ENCODE results near the gene KIAA1614. TPM values are rescaled to one million over a fixed set of nuclear protein-coding genes. Genes with fewer than 3 reads are reported as not detected.

Gene KIAA1614
- total RNA-seq, 1 experiment from 2014 or later, result 63.1 TPM

GRCh38 chr1:180939073-180939710 is 26.5 kb downstream of the KIAA1614 start:
- Histone ChIP-seq H3K9me3 (replicated peaks) (no peaks in the 10 kb centered on the region), H3K36me3 (peaks cover 49% of the 10 kb centered on the region), H3K27ac (no peak overlapping the region), H3K4me3 (no peak overlapping the region), H3K4me1 (no peaks in the 10 kb centered on the region), H3K27me3 (no peaks in the 10 kb centered on the region)
- no peak for DNase-seq

- H3K4me3 ChIP-seq, result no peak overlapping the region
- H3K36me3 ChIP-seq, result peaks cover 49% of the 10 kb centered on the region
- DNase-seq, result no peak
- H3K4me1 ChIP-seq, result no peaks in the 10 kb centered on the region
- H3K27ac ChIP-seq, result no peak overlapping the region
- no peaks in the 10 kb centered on the region for H3K27me3 ChIP-seq
- no peaks in the 10 kb centered on the region for H3K9me3 ChIP-seq (replicated peaks)
These were observed 27.0 kb downstream of the KIAA1614 start for GRCh38 chr1:180939711-180940103.

- DNase-seq, result no peak
- H3K9me3 ChIP-seq (replicated peaks), result no peaks in the 10 kb centered on the region
These were observed 27.7 kb downstream of the KIAA1614 start for GRCh38 chr1:180940445-180940844.

GRCh38 chr1:180941518-180942275 is 29.0 kb downstream of the KIAA1614 start:
- Histone ChIP-seq H3K4me1 (no peaks in the 10 kb centered on the region), H3K36me3 (peaks cover 54% of the 10 kb centered on the region), H3K4me3 (no peak overlapping the region), H3K27me3 (no peaks in the 10 kb centered on the region), H3K9me3 (replicated peaks) (no peaks in the 10 kb centered on the region), H3K27ac (no peak overlapping the region)
- DNase-seq, result no peak

More at GRCh38 chr1:180940445-180940844, 27.7 kb downstream of the KIAA1614 start:
- Histone ChIP-seq H3K36me3 (peaks cover 52% of the 10 kb centered on the region), H3K27ac (no peak overlapping the region), H3K4me1 (no peaks in the 10 kb centered on the region), H3K27me3 (no peaks in the 10 kb centered on the region), H3K4me3 (no peak overlapping the region)

- DNase-seq, result no peak
- no peaks in the 10 kb centered on the region for H3K9me3 ChIP-seq (replicated peaks)
- no peaks in the 10 kb centered on the region for H3K4me1 ChIP-seq
- H3K27me3 ChIP-seq, result no peaks in the 10 kb centered on the region
- peaks cover 56% of the 10 kb centered on the region for H3K36me3 ChIP-seq
- H3K27ac ChIP-seq, result no peak overlapping the region
- H3K4me3 ChIP-seq, result no peak overlapping the region
These were observed 32.5 kb downstream of the KIAA1614 start for GRCh38 chr1:180945151-180945550.

- no peak for DNase-seq
- H3K9me3 ChIP-seq (replicated peaks), result no peaks in the 10 kb centered on the region
- H3K27me3 ChIP-seq, result no peaks in the 10 kb centered on the region
- peaks cover 59% of the 10 kb centered on the region for H3K36me3 ChIP-seq
- no peak overlapping the region for H3K27ac ChIP-seq
- no peak overlapping the region for H3K4me3 ChIP-seq
- no peaks in the 10 kb centered on the region for H3K4me1 ChIP-seq
These were observed 32.9 kb downstream of the KIAA1614 start for GRCh38 chr1:180945551-180945950.

- Histone ChIP-seq H3K36me3 (peaks cover 62% of the 10 kb centered on the region), H3K4me3 (no peak overlapping the region), H3K27me3 (no peaks in the 10 kb centered on the region), H3K4me1 (no peaks in the 10 kb centered on the region), H3K27ac (no peak overlapping the region), H3K9me3 (replicated peaks) (no peaks in the 10 kb centered on the region)
- no peak for DNase-seq
These were observed 33.4 kb downstream of the KIAA1614 start for GRCh38 chr1:180946056-180946455.

GRCh38 chr1:180946541-180947498 is 34.1 kb downstream of the KIAA1614 start:
- DNase-seq, result no peak
- Histone ChIP-seq H3K27me3 (no peaks in the 10 kb centered on the region), H3K4me3 (no peak overlapping the region), H3K4me1 (no peaks in the 10 kb centered on the region), H3K36me3 (peaks cover 59% of the 10 kb centered on the region), H3K27ac (no peak overlapping the region), H3K9me3 (replicated peaks) (no peaks in the 10 kb centered on the region)

GRCh38 chr1:180947499-180947885 is 34.8 kb downstream of the KIAA1614 start:
- no peak overlapping the region for H3K4me3 ChIP-seq
- H3K36me3 ChIP-seq, result peaks cover 59% of the 10 kb centered on the region
- H3K9me3 ChIP-seq (replicated peaks), result no peaks in the 10 kb centered on the region
- no peak overlapping the region for H3K27ac ChIP-seq
- no peaks in the 10 kb centered on the region for H3K4me1 ChIP-seq
- H3K27me3 ChIP-seq, result no peaks in the 10 kb centered on the region
- DNase-seq, result no peak

GRCh38 chr1:180947901-180948640 is 35.4 kb downstream of the KIAA1614 start:
- Histone ChIP-seq H3K9me3 (replicated peaks) (no peaks in the 10 kb centered on the region), H3K27me3 (no peaks in the 10 kb centered on the region), H3K36me3 (peaks cover 58% of the 10 kb centered on the region), H3K4me3 (no peak overlapping the region), H3K4me1 (no peaks in the 10 kb centered on the region), H3K27ac (no peak overlapping the region)
- DNase-seq, result no peak

GRCh38 chr1:180948641-180949615 is 36.2 kb downstream of the KIAA1614 start:
- DNase-seq, result no peak
- Histone ChIP-seq H3K27ac (no peak overlapping the region), H3K4me1 (no peaks in the 10 kb centered on the region), H3K36me3 (peaks cover 53% of the 10 kb centered on the region), H3K4me3 (no peak overlapping the region), H3K27me3 (no peaks in the 10 kb centered on the region), H3K9me3 (replicated peaks) (no peaks in the 10 kb centered on the region)

- no peaks in the 10 kb centered on the region for H3K27me3 ChIP-seq
- H3K4me1 ChIP-seq, result no peaks in the 10 kb centered on the region
- H3K27ac ChIP-seq, result no peak overlapping the region
- DNase-seq, result no peak
- peaks cover 46% of the 10 kb centered on the region for H3K36me3 ChIP-seq
- H3K9me3 ChIP-seq (replicated peaks), result no peaks in the 10 kb centered on the region
- no peak overlapping the region for H3K4me3 ChIP-seq
These were observed 36.9 kb downstream of the KIAA1614 start for GRCh38 chr1:180949616-180950000.

- Histone ChIP-seq H3K4me1 (no peaks in the 10 kb centered on the region), H3K9me3 (replicated peaks) (no peaks in the 10 kb centered on the region), H3K36me3 (peaks cover 39% of the 10 kb centered on the region), H3K27ac (no peak overlapping the region), H3K27me3 (no peaks in the 10 kb centered on the region), H3K4me3 (no peak overlapping the region)
- DNase-seq, result no peak
These were observed 37.6 kb downstream of the KIAA1614 start for GRCh38 chr1:180950321-180950720.
